Gastroesophageal sphincter (tissue), 4 donors: ENCODE data around the gene HOXA4. TPM values are rescaled to one million over a fixed set of nuclear protein-coding genes. Genes with fewer than 3 reads are reported as not detected.

Experiments
- ATAC-seq: fragments of 150-250 bp; one replicate; pipeline ENCODE4 v1.9.1; 2016; ENCODE audit warnings: mild to moderate bottlenecking, moderate library complexity
- H3K27ac ChIP-seq, 4 donors: fragments of 200-600 bp; sonication (generic) in 3 of 4; 1 replicate in 3 of 4; 2 replicates in 1 of 4; pipeline ENCODE4 v1.5.1; 2016 to 2019
- H3K27me3 ChIP-seq: fragments of 200-600 bp; sonication (generic); one replicate; pipeline ENCODE4 v1.5.1; 2019
- H3K36me3 ChIP-seq, 2 donors: fragments of 200-600 bp; sonication (generic); one replicate each; pipeline ENCODE4 v1.5.1; 2019; ENCODE audit warnings: control low read depth in 1 of 2
- H3K4me1 ChIP-seq, 3 donors: fragments of 200-600 bp; sonication (generic); 1 replicate in 2 of 3; 2 replicates in 1 of 3; pipeline ENCODE4 v1.5.1; 2016 to 2019; ENCODE audit warnings: control low read depth in 2 of 3
- H3K4me3 ChIP-seq, 2 donors: fragments of 200-600 bp; sonication (generic); one replicate each; pipeline ENCODE4 v1.5.1; 2019; ENCODE audit warnings: mild to moderate bottlenecking in 1 of 2, moderate library complexity in 1 of 2
- H3K9me3 ChIP-seq, 3 donors: fragments of 200-600 bp; sonication (generic); one replicate each; pipeline ENCODE4 v1.5.1; 2017 to 2019; ENCODE audit warnings: control low read depth in 2 of 3
- CTCF ChIP-seq, 4 experiments: fragments of 200-600 bp in 2 of 4; fragments of 450-650 bp in 2 of 4; sonication (generic) in 1 of 4; IDR thresholded peaks; one replicate each; pipeline ENCODE4 v1.5.1; 2017 to 2019; ENCODE audit warnings: antibody characterized with exemption in 4 of 4, mild to moderate bottlenecking in 2 of 4, moderate library complexity in 2 of 4
- EP300 ChIP-seq: sonication (generic); formaldehyde crosslinking; IDR thresholded peaks from one replicate; pipeline ENCODE4 v1.6.1; 2017; ENCODE audit warnings: antibody characterized with exemption, mild to moderate bottlenecking
- POLR2A ChIP-seq, 2 donors: fragments of 450-650 bp; IDR thresholded peaks; one replicate each; pipeline ENCODE4 v1.6.1; 2017; ENCODE audit warnings: antibody characterized with exemption in 2 of 2, mild to moderate bottlenecking in 2 of 2, moderate library complexity in 1 of 2
- POLR2AphosphoS5 ChIP-seq: sonication (generic); formaldehyde crosslinking; IDR thresholded peaks from one replicate; pipeline ENCODE4 v1.6.1; 2017; ENCODE audit warnings: antibody characterized with exemption
- WGBS, 2 donors: methylation state at CpG; one replicate each; pipeline ENCODE4 v1.1.5; 2018; ENCODE audit warnings: low coverage in 1 of 2; 5-methylcytosine and 5-hydroxymethylcytosine counted together
- total RNA-seq, 4 donors: library from RNA; depleted of rRNA; stranded (reverse); fragments of >200 nt; gene quantifications; one replicate each; pipeline ENCODE4 v1.1.0, GENCODE V29; 2016

The HOXA4 gene
- total RNA-seq, 4 donors from 2014 or later: 8.6 to 20.2 (median 15.3) TPM

- H3K36me3 ChIP-seq: no peaks in the 10 kb centered on the region
- peaks cover 100% of the 10 kb centered on the region for H3K27me3 ChIP-seq
- ATAC-seq: no peak
- WGBS, 2 donors: 7 to 9% methylated on average over 15 to 20 of the region's 82 CpGs
- no peak within 1 kb of the TSS for H3K27ac ChIP-seq
- peaks cover 0 to 3% (median 0%) of the 10 kb centered on the region in 3 donors for H3K9me3 ChIP-seq
- no peak for TF ChIP-seq POLR2A (IDR thresholded peaks at IDR 0.05)
- TF ChIP-seq EP300: no peak
- no peak for TF ChIP-seq POLR2AphosphoS5
- TF ChIP-seq CTCF (IDR thresholded peaks at IDR 0.05): no peak
- peaks cover 0 to 53% (median 28%) of the 10 kb centered on the region in 3 donors for H3K4me1 ChIP-seq
- peak within 1 kb of the TSS in 1 of 2 donors; percentile 36 for H3K4me3 ChIP-seq
Measured at GRCh38 chr7:27165089-27165995, 34.8 kb upstream of the HOXA4 start, which contains the start of gene HOXA9. TSS of gene HOXA9 (minus strand) at chr7:27165537. CDS start at chr7:27165457, 80 bp downstream.

- TF ChIP-seq POLR2AphosphoS5: no peak
- TF ChIP-seq POLR2A (IDR thresholded peaks at IDR 0.05): no peak
- TF ChIP-seq EP300: no peak
- no peak for TF ChIP-seq CTCF (IDR thresholded peaks at IDR 0.05)
- Histone ChIP-seq H3K27me3 (peaks cover 100% of the 10 kb centered on the region), H3K9me3 (peaks cover 0 to 3% (median 0%) of the 10 kb centered on the region in 3 donors), H3K4me3 (peak overlapping the region in 1 of 2 donors; percentile 36), H3K27ac (no peak overlapping the region), H3K4me1 (peaks cover 0 to 51% (median 23%) of the 10 kb centered on the region in 3 donors), H3K36me3 (no peaks in the 10 kb centered on the region)
- ATAC-seq: no peak
- 8 to 12% methylated on average over 8 of the region's 47 CpGs for WGBS, 2 donors
Measured at GRCh38 chr7:27164367-27165088, 34.0 kb upstream of the HOXA4 start.

GRCh38 chr7:27164045-27164366 lies 33.4 kb upstream of the HOXA4 start:
- no peak overlapping the region for H3K27ac ChIP-seq

GRCh38 chr7:27163288-27164044 lies 32.9 kb upstream of the HOXA4 start:
- peaks cover 0 to 3% (median 0%) of the 10 kb centered on the region in 3 donors for H3K9me3 ChIP-seq
- H3K4me3 ChIP-seq: no peak overlapping the region
- TF ChIP-seq POLR2A (IDR thresholded peaks at IDR 0.05): no peak
- no peak for TF ChIP-seq CTCF (IDR thresholded peaks at IDR 0.05)
- TF ChIP-seq POLR2AphosphoS5: no peak
- H3K36me3 ChIP-seq: no peaks in the 10 kb centered on the region
- WGBS, 2 donors: 68 to 69% methylated on average over 13 to 22 of the region's 24 CpGs
- no peak overlapping the region for H3K27ac ChIP-seq
- peaks cover 100% of the 10 kb centered on the region for H3K27me3 ChIP-seq
- ATAC-seq: no peak
- peaks cover 0 to 47% (median 23%) of the 10 kb centered on the region in 3 donors for H3K4me1 ChIP-seq

More at GRCh38 chr7:27164045-27164366, 33.4 kb upstream of the HOXA4 start:
- H3K36me3 ChIP-seq: no peaks in the 10 kb centered on the region
- peaks cover 0 to 3% (median 0%) of the 10 kb centered on the region in 3 donors for H3K9me3 ChIP-seq
- 44 to 47% methylated on average over 6 to 12 of the region's 12 CpGs for WGBS, 2 donors
- ATAC-seq: no peak
- H3K27me3 ChIP-seq: peaks cover 100% of the 10 kb centered on the region
- peak overlapping the region in 1 of 2 donors; percentile 36 for H3K4me3 ChIP-seq
- peaks cover 0 to 47% (median 23%) of the 10 kb centered on the region in 3 donors for H3K4me1 ChIP-seq
- TF ChIP-seq CTCF (IDR thresholded peaks at IDR 0.05): no peak
- TF ChIP-seq POLR2AphosphoS5: no peak
- TF ChIP-seq EP300: no peak
- no peak for TF ChIP-seq POLR2A (IDR thresholded peaks at IDR 0.05)
